MCF 10A (cell line): ENCODE data around the gene SPCS2. TPM values are rescaled to one million over a fixed set of nuclear protein-coding genes. Genes with fewer than 3 reads are reported as not detected.

Source experiments
- BruUV-seq: library from RNA; stranded (reverse); fragments of 400-500 nt; replicated peaks from 2 replicates; lab custom pipeline; 2021; lab: Mats Ljungman, UMichigan
- CTCF ChIA-PET: fragments of 300-600 bp; sonication (Branson Sonifier 250); formaldehyde crosslinking; extraction: SDS; loops from one replicate; lab custom pipeline; 2021; ENCODE audit warnings: antibody characterized with exemption, inconsistent platforms; lab: Yijun Ruan, JAX
- POLR2A ChIA-PET: fragments of 300-600, 350-650 bp; sonication (Branson Sonifier 250); formaldehyde crosslinking; extraction: SDS; loops from one replicate; lab custom pipeline; 2020; ENCODE audit warnings: antibody characterized with exemption, inconsistent platforms; lab: Yijun Ruan, JAX
- DNase-seq: peaks from one replicate; pipeline ENCODE4 v3.0.0-alpha.2; 2018; ENCODE audit not compliant: unreplicated experiment
- H3K27ac Mint-ChIP-seq: one replicate; pipeline ENCODE4 v1.8.0; 2022; ENCODE audit warnings: mild to moderate bottlenecking, low read depth, mixed read lengths; ENCODE audit not compliant: unreplicated experiment
- H3K27me3 Mint-ChIP-seq: one replicate; pipeline ENCODE4 v1.8.0; 2022; ENCODE audit warnings: mixed read lengths; ENCODE audit not compliant: insufficient read depth, unreplicated experiment
- H3K36me3 Mint-ChIP-seq: one replicate; pipeline ENCODE4 v1.8.0; 2022; ENCODE audit warnings: mild to moderate bottlenecking, moderate library complexity, mixed read lengths; ENCODE audit not compliant: insufficient read depth, unreplicated experiment
- H3K4me1 Mint-ChIP-seq: one replicate; pipeline ENCODE4 v1.8.0; 2022; ENCODE audit warnings: mixed read lengths; ENCODE audit not compliant: insufficient read depth, unreplicated experiment
- H3K4me3 Mint-ChIP-seq: one replicate; pipeline ENCODE4 v1.8.0; 2022; ENCODE audit warnings: mild to moderate bottlenecking, moderate library complexity, mixed read lengths; ENCODE audit not compliant: unreplicated experiment
- H3K9me3 Mint-ChIP-seq: one replicate; pipeline ENCODE4 v1.8.0; 2022; ENCODE audit warnings: mixed read lengths; ENCODE audit not compliant: unreplicated experiment
- CTCF ChIP-seq: fragments of 200-600 bp; IDR thresholded peaks from one replicate; pipeline ENCODE4 v1.8.0; 2022; ENCODE audit warnings: antibody characterized with exemption, mild to moderate bottlenecking; ENCODE audit not compliant: unreplicated experiment
- intact Hi-C: fragments of 100-400 bp; cut with micrococcal nuclease; formaldehyde crosslinking; loops from 2 replicates; pipeline ENCODE4 v1.14.1; 2022
- total RNA-seq: library from RNA; stranded (reverse); gene quantifications from 2 replicates; pipeline ENCODE4 v1.2.3, GENCODE V29; 2022

Gene SPCS2
- total RNA-seq, 1 experiment from 2014 or later, result 198 TPM

GRCh38 chr11:74932169-74932568 lies 16.9 kb upstream of the SPCS2 start:
- CTCF ChIA-PET, result interaction anchor here (0.6 to 3.7 kb wide), 9 partner anchors 28 to 1342 kb away, joined by 3 to 25 read pairs (median 3); no protein-coding TSS in a partner anchor
- intact Hi-C loops, result no loop called here
- Mint-ChIP-seq H3K27me3 (no peaks in the 10 kb centered on the region), H3K9me3 (no peaks in the 10 kb centered on the region), H3K4me1 (peaks cover 4% of the 10 kb centered on the region), H3K4me3 (no peak overlapping the region), H3K27ac (no peak overlapping the region), H3K36me3 (peaks cover 38% of the 10 kb centered on the region)
- POLR2A ChIA-PET, result no interaction called here
- BruUV-seq, result no TSS peak
- no peak for TF ChIP-seq CTCF
- DNase-seq, result no peak

- BruUV-seq, result no TSS peak
- peak; percentile 53 for DNase-seq
- TF ChIP-seq CTCF, result no peak
- intact Hi-C loops, result no loop called here
- Mint-ChIP-seq H3K4me1 (peaks cover 4% of the 10 kb centered on the region), H3K4me3 (no peak overlapping the region), H3K27ac (no peak overlapping the region), H3K9me3 (no peaks in the 10 kb centered on the region), H3K27me3 (no peaks in the 10 kb centered on the region), H3K36me3 (peaks cover 44% of the 10 kb centered on the region)
- ChIA-PET CTCF (interaction anchor here (0.5 to 3.7 kb wide), 6 partner anchors 27 to 316 kb away, joined by 3 to 25 read pairs (median 3); no protein-coding TSS in a partner anchor), POLR2A (no interaction called here)
These were observed 16.3 kb upstream of the SPCS2 start for GRCh38 chr11:74932797-74933196.

- Mint-ChIP-seq H3K27ac (no peak overlapping the region), H3K9me3 (no peaks in the 10 kb centered on the region), H3K27me3 (no peaks in the 10 kb centered on the region), H3K4me3 (no peak overlapping the region), H3K36me3 (peaks cover 53% of the 10 kb centered on the region), H3K4me1 (peaks cover 4% of the 10 kb centered on the region)
- BruUV-seq, result no TSS peak
- no peak for DNase-seq
- intact Hi-C loops, result no loop called here
- ChIA-PET CTCF (interaction anchor here (1.2 kb wide), 1 partner anchor 315 kb away, joined by 5 read pairs; no protein-coding TSS in a partner anchor), POLR2A (interaction anchor here (0.7 to 1.3 kb wide), 2 partner anchors 10 to 196 kb away, joined by 3 to 5 read pairs; no protein-coding TSS in a partner anchor)
- TF ChIP-seq CTCF, result no peak
These were observed 15.3 kb upstream of the SPCS2 start for GRCh38 chr11:74933765-74934164.

GRCh38 chr11:74935285-74935684 lies 13.8 kb upstream of the SPCS2 start:
- Mint-ChIP-seq H3K9me3 (no peaks in the 10 kb centered on the region), H3K4me1 (peaks cover 4% of the 10 kb centered on the region), H3K27me3 (no peaks in the 10 kb centered on the region), H3K27ac (no peak overlapping the region), H3K4me3 (no peak overlapping the region), H3K36me3 (peaks cover 61% of the 10 kb centered on the region)
- POLR2A ChIA-PET, result interaction anchor here (0.8 kb wide), 1 partner anchor 14 kb away, joined by 3 read pairs; the partner anchor contains the start of genes SPCS2 and XRRA1
- no peak for DNase-seq
- CTCF ChIA-PET, result no interaction called here
- intact Hi-C loops, result no loop called here
- no peak for TF ChIP-seq CTCF
- BruUV-seq, result no TSS peak
